Adipose tissue (tissue), 3 donors: ENCODE data around the gene PLEKHG4. TPM values are rescaled to one million over a fixed set of nuclear protein-coding genes. Genes with fewer than 3 reads are reported as not detected.

Experiments used
- H3K27ac ChIP-seq: one replicate; pipeline ENCODE4 v1.5.1; 2013; ENCODE audit warnings: low read depth, low read length
- WGBS, 3 donors: extraction: QIAGEN DNeasy Blood & Tissue Kit; methylation state at CpG; one replicate each; pipeline ENCODE4 v1.1.7; 2013; 5-methylcytosine and 5-hydroxymethylcytosine counted together
- polyA plus RNA-seq, 3 donors: library from polyadenylated mRNA; stranded (reverse); fragments of 200-250 nt; gene quantifications; one replicate each; pipeline ENCODE4 v1.2.3, GENCODE V29; 2013
- donor health status: healthy with polysubstance abuse.
- donor health status: Bipolar disorder and iron deficiency.
- donor health status: healthy.

The PLEKHG4 gene
- polyA plus RNA-seq, 3 donors, result 5.6 to 12.6 (median 11.6) TPM

DNA sequence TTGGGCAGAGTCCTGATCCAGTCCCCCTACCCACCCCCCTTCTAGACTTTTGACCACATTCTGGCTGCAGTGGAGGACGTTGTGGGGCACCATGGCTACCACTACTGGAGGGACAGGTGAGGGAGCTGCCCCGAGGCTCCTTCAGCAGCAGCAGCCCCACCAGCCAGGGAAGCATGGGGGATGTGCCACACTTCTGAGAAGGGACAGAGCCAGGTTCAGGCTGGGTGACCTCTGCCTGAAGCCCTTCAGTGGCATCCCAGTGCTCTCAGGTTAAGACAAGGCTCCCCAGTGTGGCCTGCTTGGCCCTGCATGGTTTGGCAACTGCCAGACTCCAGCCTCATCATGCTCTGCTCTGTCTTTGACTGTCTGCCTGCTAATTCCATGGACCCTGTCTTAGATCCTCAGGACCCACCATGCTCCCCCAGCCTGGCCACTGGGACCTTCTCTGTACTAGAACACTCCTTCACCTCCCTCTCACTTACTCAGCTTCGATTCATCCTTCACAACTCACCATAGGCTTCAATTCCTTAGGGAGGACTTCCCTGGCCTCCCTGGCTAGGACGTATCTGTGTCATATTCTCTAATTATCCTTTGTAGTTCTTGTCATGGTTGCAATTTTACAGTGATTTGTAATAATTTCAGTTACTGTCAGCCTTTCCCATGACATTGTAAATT is 21.7 kb upstream of the PLEKHG4 start:
- H3K27ac ChIP-seq, result no peak overlapping the region
- WGBS, 3 donors, result 79 to 87% (median 81%) methylated on average over 4 of the region's 4 CpGs

DNA sequence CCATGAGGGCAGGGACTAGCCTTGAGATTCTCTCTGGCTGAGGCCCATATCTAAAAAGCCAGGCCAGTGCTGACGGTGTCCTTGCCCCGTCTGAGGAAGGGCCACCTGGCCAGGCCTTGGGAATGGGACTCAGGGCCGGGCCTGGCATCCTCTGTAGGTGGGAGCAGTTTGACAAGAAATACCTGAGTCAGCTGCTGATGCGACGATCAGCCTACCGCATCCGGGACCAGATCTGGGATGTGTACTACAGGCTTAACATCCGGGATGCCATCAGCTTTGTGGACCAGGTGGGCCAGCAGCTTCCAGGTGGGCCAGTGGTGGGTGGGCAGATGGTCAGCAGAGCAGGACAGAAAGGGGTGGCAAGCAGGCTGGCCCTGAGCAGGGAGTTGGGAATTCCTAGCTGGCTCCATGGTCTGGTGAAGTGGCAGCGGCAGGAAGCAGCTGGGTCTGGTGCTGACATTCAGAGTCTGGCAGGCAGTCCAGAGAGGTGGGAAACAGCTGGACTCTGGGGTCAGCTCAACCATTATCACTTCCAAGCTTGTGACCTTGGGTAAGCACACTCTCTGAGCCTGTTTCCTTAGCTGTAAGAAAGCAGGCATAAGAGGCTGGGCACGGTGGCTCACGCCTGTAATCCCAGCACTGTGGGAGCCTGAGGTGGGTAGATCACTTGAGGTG is 21.0 kb upstream of the PLEKHG4 start:
- 67 to 84% (median 83%) methylated on average over 11 of the region's 11 CpGs for WGBS, 3 donors
- no peak overlapping the region for H3K27ac ChIP-seq

DNA sequence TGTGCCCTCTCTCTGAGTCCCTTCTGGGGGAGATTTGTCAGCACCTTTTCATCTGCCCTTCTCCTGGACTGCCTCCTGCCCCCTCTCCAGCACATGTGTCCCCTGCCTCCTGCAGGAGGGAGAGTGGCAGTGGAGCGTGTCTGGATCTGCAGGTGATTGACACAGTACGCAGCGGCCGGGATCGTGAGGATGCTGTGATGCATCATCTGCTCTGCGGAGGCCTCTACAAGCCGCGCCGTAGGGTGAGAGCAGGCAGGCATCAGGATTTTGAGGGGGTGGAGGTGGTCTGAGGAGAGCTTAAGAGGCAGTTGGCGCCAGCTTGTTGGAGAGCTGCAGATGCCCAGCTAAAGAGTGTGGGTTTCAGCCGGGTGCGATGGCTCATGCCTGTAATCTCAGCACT is 19.6 kb upstream of the PLEKHG4 start:
- WGBS, 3 donors, result 87 to 95% (median 94%) methylated on average over 12 of the region's 12 CpGs
- H3K27ac ChIP-seq, result no peak overlapping the region

DNA sequence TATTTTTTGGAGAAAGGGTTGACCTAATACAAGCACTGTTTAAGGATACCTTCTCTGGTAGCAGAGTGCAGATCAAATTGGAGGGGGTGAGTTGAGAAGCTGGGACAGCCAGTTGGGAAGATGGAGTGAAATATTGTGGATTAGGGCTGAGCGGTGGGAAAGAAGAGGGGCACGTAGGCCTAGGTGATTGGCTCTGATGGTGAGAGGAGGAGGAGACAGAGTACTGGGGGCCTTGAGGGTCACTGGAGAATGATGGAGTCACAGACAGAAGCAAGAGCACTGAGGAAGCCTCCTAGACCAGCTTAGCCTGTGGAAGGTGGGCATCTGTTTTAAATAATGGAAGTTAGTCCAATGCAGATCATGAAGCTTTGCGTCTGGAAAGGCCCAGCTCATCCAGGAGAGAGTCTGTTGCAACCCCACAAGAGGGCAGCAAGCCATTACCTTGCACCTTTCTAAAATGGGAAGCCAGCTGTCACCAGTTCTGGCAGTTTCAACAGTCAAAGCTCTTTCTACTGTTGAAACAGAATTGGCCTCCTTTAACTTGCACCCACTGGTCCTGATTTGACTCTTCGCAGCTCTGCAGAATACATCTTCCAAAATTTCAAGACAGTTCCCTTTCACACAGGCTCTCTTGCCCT is 18.8 kb upstream of the PLEKHG4 start:
- no peak overlapping the region for H3K27ac ChIP-seq
- WGBS, 3 donors, result 72 to 81% (median 76%) methylated on average over 4 of the region's 4 CpGs

DNA sequence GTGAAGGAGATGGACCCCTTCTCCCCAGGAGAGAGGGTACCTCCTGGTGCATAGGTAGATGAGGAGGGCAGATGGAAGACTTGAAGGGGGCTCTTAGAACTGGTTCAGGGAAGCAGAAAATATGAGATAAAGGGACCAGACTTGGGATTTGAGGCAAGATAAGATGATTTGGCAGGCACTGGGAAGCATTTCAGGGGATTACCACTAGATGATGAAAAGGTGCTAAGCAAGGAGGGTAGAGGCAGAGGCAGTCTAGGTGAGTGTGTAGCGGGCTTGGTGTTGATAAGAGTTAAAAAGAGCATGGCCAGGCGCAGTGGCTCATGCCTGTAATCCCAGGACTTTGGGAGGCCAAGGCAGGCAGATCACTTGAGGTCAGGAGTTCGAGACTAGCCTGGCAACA is 16.1 kb upstream of the PLEKHG4 start:
- WGBS, 3 donors, result 77 to 90% (median 89%) methylated on average over 3 of the region's 3 CpGs
- H3K27ac ChIP-seq, result no peak overlapping the region

DNA sequence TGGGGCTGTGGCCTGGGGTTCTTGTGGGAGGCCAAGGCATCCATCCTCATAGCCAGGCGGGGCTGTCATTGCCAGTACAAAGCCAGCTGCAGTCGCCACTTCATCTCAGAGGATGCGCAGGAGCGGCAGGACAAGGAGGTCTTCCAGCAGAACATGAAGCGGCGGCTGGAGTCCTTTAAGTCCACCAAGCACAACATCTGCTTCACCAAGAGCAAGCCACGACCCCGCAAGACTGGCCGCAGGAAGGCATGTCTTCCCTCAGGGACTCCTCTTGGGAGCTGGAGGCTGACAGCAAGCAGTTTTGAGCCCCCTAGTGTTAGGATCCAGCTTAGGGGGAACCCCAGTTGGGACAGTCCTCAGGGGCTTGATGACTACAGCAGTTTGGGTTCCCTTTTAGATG is 15.1 kb upstream of the PLEKHG4 start:
- 77 to 80% (median 78%) methylated on average over 9 of the region's 9 CpGs for WGBS, 3 donors
- H3K27ac ChIP-seq, result no peak overlapping the region

DNA sequence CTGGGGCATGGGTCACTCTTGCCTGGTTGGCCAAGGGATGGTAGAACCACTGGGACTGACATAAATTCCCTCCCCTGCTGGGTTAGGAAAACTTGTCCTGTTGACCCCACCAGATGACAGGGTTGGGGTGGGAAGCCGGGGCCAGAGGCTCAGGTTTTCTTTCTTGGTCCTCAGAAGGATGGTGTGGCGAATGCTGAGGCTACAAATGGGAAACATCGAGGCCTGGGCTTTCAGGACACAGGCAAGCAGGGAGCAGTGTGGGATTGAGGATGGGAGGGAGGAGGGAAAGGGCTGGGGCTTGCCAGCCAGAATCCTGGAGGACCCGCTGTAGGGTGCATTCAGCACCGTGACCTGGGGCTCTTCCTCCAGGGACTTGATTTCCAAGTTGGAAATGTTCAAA is 14.5 kb upstream of the PLEKHG4 start:
- WGBS, 3 donors, result 85 to 92% (median 91%) methylated on average over 5 of the region's 5 CpGs
- no peak overlapping the region for H3K27ac ChIP-seq

DNA sequence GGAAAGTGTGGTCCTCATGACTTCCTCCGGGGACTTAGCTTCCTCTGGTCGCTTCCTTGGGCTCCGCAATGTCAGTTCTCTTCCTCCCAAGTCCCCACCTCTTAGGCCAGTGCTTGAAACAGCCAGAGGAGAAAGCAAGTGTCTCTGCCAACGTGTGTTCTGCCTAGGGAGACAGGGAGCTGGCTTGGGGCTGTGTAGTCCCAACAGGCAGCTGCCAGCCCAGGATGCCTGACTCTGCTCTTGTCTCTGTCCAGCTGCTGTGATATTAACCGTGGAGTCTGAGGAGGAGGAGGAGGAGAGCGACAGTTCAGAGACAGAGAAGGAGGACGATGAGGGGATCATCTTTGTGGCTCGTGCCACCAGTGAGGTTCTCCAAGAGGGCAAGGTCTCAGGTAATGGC is 13.5 kb upstream of the PLEKHG4 start:
- WGBS, 3 donors, result 59 to 78% (median 64%) methylated on average over 8 of the region's 8 CpGs

DNA sequence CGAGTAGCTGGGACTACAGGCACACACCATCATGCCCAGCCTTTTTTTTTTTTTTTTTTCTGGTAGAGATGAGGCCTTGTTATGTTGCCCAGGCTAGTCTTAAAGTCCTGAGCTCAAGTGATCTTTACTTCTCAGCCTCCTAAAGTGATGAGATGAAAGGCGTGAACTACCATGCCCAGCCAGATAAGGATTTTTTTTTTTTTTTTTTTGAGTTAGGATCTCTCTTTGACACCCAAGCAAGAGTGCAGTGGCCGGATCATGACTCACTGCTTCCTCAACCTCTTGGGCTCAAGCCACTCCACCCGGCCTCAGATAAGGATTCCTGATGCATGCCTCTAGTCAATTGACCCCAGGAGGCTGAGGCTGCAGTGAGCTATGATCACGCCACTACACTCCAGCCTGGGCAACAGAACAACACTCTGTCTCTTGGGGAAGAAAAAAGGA is 11.2 kb upstream of the PLEKHG4 start:
- WGBS, 3 donors, result 44 to 51% (median 49%) methylated on average over 5 of the region's 5 CpGs

More for the DNA sequence above, 13.5 kb upstream of the PLEKHG4 start:
- H3K27ac ChIP-seq, result no peak overlapping the region

DNA sequence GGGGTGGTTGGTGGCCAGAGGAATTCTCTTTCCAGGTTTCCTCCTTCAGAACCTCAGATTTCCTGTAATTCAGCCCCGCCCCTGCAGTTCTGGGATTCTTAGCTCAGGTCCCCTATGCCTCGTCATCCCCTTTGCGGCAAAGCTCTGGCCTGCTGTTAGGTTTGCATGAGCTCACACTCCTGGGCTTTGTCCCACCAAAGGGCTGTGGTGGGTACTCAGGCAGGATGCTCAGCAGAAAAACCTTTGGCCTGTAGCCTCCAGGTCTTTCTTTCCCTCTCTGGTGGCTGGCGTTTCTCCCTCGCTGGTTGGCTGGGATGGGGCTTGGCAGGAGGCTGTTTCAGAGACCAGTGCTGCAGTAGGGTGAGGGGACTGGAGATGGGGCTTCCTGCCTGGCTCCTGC is 9.6 kb upstream of the PLEKHG4 start:
- H3K27ac ChIP-seq, result no peak overlapping the region
- 46 to 50% (median 47%) methylated on average over 5 of the region's 5 CpGs for WGBS, 3 donors

More for the DNA sequence above, 11.2 kb upstream of the PLEKHG4 start:
- no peak overlapping the region for H3K27ac ChIP-seq

DNA sequence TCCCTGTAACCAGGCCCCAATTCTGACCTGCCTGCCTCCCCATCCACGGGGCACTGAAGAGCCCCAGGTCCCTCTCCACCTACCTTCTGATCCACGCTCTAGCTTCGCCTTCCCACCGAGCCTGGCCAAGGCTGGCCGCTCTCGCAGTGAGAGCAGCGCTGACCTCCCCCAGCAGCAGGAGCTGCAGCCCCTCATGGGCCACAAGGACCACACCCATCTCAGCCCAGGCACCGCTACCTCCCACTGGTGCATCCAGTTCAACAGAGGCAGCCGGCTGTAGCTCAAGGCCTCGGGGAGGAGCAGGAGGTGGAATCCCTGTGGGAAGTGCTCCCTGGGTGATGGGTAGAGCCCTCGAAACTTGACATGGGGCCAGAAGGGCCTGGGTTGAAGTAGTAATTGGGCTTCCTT is 8.4 kb upstream of the PLEKHG4 start:
- WGBS, 3 donors, result 76 to 89% (median 87%) methylated on average over 11 of the region's 11 CpGs
- no peak overlapping the region for H3K27ac ChIP-seq

DNA sequence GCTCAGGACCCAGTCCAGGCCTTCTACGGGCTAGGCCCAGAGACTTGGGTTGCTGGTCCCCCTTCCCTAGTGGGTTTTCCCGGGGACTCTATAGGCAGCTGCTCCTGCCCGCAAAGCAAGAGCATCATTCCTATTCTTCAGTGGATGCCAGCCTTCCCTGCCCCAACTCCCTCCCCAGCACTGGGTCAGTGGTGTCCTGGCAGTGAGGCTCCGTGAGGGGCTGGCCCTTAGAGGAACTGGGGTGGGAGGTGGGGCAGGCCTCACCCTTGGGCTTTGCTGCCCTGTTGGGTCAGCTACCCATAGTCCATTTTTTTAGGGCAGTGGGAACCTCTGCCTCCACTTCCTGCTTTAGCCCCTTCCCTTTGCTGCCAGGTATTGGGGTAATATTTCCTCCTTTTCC is 7.9 kb upstream of the PLEKHG4 start:
- WGBS, 3 donors, result 94 to 96% (median 94%) methylated on average over 4 of the region's 4 CpGs
- H3K27ac ChIP-seq, result no peak overlapping the region

DNA sequence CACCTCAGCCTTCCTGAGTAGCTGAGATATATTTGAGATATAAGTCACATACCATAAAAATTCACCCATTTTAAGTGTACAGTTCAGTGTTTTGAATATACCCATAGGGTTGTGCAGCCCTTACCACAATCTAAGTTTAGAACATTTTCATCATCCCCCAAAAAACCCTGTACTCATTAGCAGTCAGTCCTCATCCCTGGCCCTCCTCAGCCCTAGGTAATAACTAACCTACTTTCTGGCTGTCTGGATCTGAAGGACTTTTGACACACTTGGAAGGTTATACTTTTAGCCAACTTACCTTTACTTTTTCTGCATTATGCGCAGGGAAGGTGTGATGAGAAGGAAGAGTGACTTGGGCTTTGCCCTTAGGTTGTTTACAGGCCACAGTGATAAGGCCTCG is 4.0 kb upstream of the PLEKHG4 start:
- 81 to 95% (median 84%) methylated on average over 2 of the region's 2 CpGs for WGBS, 3 donors
- no peak overlapping the region for H3K27ac ChIP-seq

DNA sequence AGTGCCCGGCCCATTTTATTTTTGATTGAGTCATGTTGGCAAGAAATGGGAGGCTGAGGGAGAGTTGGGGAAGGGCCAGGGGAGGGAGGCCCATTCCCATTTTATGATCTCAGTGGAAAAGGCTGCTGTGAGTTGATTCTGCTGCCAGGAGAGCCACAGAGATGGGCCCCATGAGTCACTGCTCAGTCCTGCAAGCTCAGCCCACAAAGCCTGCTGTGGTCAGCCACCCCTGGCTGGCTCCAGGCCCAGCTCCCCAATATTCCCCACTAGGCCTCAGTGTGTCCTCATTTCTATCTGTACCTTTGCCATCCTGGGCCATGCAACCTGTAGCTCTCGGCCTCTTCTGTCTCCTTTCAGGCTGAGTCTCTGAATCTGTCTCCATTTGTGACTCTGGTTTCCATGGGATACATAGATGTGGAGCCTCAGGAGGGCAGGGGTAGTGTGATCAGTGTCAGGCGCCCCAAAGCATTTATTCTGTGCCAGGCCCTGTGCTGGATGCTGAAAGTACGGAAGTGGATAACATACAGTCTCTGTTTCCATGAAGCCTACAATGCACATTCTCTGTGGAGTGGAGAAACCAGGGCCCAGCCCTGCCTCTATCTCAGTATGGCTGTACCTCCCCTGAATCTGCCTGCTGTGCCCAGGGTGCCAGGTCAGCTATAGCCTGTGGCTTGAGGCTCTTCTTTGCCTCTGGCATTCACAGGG is 1.9 kb upstream of the PLEKHG4 start:
- 77 to 87% (median 79%) methylated on average over 4 of the region's 4 CpGs for WGBS, 3 donors
- no peak overlapping the region for H3K27ac ChIP-seq

DNA sequence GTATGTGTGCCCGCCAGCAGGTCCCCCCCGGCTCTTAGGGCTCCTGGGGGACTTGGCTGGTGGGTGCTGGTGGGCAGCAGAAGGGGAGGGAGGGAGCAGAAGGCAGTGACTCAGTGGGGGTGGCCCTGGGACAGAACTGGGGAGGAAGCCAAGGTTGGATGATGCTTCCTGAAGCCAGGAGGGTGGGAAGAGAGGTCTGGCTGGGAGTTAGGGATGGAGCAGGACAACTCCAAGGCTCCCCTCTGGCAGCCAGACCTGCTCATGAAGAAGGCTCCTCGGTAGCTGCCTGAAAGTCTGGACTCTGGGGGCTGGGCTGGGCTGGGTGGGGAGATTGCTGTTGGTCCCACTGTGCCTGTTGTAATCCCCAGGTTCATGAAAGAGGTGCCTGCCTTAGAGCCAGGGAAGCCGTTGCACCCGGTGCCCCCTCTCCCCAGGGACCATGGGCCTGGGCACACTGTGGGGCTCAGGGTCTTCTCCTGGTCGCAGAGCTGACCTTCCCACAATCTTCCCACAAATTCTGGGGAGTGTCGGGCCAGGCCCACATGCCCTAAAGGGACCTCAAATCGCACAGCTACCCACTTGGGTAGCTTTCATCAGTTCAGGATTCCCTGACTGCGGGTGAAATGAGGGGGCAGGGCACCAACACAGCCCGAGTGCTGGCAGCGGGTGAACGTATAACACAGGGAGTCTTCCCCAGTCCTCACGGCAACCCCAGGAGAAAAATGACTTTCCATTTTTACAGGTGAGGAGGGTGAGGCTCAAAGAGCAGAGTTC is 1.1 kb upstream of the PLEKHG4 start:
- no peak overlapping the region for H3K27ac ChIP-seq
- WGBS, 3 donors, result 43 to 64% (median 61%) methylated on average over 13 of the region's 13 CpGs

DNA sequence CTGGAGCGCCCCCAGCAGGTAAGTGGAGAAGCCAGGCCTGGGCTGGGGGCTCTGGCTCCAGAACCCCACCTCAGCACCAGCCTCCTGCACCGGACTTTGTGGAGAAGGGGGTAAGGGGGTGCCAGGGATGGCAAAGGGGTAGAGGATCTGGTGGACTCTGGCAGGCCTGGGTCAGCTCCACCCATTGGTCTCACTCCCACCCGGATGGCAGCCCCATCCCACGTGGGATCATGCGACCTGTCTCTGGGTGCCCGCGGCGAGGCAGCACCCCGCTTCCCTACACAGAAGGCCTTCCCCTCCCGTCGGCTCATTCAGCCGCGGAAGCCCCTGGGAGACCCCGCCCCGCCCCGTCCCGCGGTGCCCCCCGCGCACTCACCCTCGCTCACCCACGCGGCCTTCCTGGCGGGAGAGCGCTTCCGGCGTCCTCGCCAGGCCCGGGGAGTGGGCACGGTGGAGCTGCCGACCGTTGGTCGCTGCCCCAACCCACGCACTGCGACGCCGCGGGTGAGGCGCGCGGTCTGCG is 498 bp upstream of the PLEKHG4 start:
- H3K27ac ChIP-seq, result no peak overlapping the region
- 1% methylated on average over 28 to 42 of the region's 42 CpGs for WGBS, 3 donors

DNA sequence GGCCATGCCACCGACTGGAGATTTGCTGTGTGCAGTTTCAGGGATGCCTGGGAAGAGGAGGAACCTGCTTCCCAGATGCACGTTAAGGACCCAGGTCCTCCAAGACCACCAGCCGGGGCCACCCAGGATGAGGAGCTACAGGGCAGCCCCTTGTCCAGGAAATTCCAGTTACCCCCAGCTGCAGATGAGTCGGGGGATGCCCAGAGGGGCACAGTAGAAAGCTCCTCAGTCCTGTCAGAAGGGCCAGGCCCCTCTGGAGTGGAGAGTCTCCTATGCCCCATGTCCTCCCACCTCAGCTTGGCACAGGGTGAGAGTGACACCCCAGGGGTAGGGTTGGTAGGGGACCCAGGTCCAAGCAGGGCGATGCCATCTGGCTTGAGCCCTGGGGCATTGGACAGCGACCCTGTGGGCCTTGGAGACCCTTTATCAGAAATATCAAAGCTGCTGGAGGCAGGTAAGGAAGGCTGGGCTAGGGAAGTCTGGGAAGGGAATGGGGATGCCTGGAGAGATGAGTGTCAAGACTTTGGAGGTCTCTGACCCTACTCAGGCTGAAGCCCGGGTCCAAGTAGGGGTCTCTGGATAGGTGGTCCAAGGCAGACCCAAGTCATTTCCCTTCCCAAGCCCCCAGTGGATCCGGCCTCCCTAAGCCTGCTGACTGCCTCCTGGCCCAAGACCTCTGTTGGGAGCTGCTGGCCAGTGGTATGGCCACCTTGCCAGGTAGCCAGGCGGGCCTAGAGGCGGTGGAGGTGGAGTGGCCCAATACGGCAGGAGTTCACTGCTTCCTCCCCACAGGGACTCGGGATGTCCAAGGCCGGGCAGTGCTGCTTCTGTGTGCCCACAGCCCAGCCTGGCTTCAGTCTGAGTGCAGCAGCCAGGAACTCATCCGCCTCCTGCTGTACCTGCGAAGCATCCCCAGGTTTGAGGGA is 1.0 kb downstream of the PLEKHG4 start:
- WGBS, 3 donors, result 91 to 95% (median 92%) methylated on average over 12 to 15 of the region's 15 CpGs
- no peak overlapping the region for H3K27ac ChIP-seq
